Epidermal melanocyte (primary cell): ENCODE results near the gene MPZ.
"Not testable (repeated sequence)": the region's sequence is repeated elsewhere in the genome, so short reads cannot be mapped to it uniquely, and the experiment has no call there.

Experiments
- DNase-seq: peaks from one replicate; pipeline ENCODE4 v3.0.0; 2011; ENCODE audit warnings: low spot score; ENCODE audit not compliant: insufficient read length

Gene MPZ

DNA sequence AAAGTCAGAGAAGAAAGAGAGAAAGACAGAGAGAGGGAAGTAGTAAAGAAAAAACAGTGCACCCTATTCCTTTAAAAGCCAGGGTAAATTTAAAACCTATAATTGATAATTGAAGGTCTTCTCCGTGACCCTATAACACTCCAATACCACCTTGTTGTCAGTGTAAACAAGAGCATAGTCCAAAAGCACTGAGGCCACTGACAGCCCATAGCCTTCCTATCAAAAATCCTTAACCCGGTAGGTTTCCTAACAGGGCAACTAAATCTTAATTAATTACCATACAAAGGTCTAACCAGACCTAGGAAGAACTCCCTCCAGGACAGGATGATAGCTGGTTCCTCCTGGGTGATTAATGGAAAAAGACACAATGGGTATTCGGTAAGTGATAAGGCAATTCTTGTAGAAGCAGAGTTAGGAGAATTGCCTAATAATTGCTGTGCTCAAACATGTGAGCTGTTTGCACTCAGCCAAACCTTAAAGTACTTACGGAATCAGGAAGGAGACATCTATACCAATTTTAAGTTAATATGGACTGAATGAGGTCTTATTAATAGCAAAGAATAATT lies 53.7 kb downstream of the MPZ start:
- not testable (repeated sequence) for DNase-seq

DNA sequence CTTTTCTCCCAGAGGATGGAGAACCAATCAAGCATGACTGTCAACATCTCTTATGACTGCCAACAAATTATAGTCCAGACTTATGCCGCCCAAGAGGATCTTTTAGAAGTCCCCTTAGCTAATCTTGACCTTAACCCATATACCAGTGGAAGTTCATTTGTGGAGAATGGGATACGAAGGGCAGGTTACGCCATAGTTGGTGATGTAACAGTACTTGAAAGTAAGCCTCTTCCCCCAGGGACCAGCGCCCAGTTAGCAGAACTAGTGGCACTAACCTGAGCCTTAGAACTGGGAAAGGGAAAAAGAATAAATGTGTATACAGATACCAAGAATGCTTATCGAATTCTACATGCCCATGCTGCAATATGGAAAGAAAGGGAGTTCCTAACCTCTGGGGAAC lies 54.5 kb downstream of the MPZ start:
- DNase-seq: not testable (repeated sequence)
